PC-3 (cell line): Measurements from ENCODE around the gene PREP.

Source experiments
- EZH2 ChIP-seq: fragments of 300-600 bp; sonication (generic); IDR thresholded peaks from one replicate; pipeline ENCODE4 v1.6.1; 2017; ENCODE audit warnings: antibody characterized with exemption, mild to moderate bottlenecking, low read length; ENCODE audit not compliant: unreplicated experiment
- EZH2phosphoT487 ChIP-seq: fragments of 300-600 bp; sonication (generic); IDR thresholded peaks from 2 replicates; pipeline ENCODE4 v1.6.1; 2018; ENCODE audit warnings: mild to moderate bottlenecking, antibody characterized with exemption, low read length, borderline replicate concordance
- TF ChIP-seq, protein P1 (sequence below): fragments of 300-600 bp; sonication (generic); conservative IDR thresholded peaks from 2 replicates; pipeline ENCODE4 v1.5.1; 2017; ENCODE audit warnings: antibody characterized with exemption, low read depth, mild to moderate bottlenecking, low read length

DNA sequence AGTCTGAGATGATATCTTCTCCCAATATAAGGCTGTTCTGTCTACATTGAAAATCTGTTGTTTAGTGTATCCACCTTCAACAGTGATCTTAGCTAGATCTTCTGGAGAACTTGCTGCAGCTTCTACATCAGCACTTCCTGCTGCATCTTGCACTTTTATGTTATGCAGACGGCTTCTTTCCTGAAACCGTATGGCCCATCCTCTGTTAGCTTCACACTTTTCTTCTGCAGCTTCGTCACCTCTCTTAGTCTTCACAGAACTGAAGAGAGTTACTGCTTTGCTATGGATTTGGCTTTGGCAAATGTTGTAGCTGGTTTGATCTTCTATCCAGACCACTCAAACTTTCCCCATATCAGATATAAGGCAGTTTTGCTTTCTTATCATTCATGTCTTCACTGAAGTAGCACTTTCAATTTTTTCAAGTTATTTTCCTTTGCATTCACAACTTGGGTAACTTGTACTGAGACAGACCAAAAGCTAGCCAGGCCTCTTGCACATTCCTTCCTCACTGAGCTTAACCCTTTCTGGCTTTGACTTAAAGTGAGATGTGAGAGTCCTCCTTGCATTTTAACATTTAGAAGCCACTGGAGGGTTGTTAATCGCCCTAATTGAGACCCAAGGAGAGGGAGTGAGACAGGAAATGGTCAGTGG, 110.1 kb downstream of the PREP start:
- no peak for TF ChIP-seq EZH2
- TF ChIP-seq, protein P1, sequence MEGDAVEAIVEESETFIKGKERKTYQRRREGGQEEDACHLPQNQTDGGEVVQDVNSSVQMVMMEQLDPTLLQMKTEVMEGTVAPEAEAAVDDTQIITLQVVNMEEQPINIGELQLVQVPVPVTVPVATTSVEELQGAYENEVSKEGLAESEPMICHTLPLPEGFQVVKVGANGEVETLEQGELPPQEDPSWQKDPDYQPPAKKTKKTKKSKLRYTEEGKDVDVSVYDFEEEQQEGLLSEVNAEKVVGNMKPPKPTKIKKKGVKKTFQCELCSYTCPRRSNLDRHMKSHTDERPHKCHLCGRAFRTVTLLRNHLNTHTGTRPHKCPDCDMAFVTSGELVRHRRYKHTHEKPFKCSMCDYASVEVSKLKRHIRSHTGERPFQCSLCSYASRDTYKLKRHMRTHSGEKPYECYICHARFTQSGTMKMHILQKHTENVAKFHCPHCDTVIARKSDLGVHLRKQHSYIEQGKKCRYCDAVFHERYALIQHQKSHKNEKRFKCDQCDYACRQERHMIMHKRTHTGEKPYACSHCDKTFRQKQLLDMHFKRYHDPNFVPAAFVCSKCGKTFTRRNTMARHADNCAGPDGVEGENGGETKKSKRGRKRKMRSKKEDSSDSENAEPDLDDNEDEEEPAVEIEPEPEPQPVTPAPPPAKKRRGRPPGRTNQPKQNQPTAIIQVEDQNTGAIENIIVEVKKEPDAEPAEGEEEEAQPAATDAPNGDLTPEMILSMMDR: no peak
- TF ChIP-seq EZH2phosphoT487: no peak
